Measurements from ENCODE around the gene SYNPO2.

The SYNPO2 gene

GRCh38 chr4:118846979-118847378 is 41.7 kb upstream of the SYNPO2 start:
- H3K9ac ChIP-seq (ENCODE audit: low read length), result no peak overlapping the region
- no peak overlapping the region for H2BK120ac ChIP-seq (ENCODE audit: low read depth, low read length)
- H2BK15ac ChIP-seq (replicated peaks; ENCODE audit: low read depth), result no peak overlapping the region
- H2AK5ac ChIP-seq (ENCODE audit: low read length), result no peak overlapping the region
- H3K56ac ChIP-seq (ENCODE audit: low read length), result no peak overlapping the region
- H3K27ac ChIP-seq (ENCODE audit: low read depth, low read length), result no peak overlapping the region
- H3K18ac ChIP-seq (ENCODE audit: low read length), result no peak overlapping the region
- H4K5ac ChIP-seq (ENCODE audit: low read length), result no peak overlapping the region
- no peak for DNase-seq
- H3K36me3 ChIP-seq (ENCODE audit: control insufficient read depth, insufficient read depth, low read length), result no peaks in the 10 kb centered on the region
- H3K4ac ChIP-seq (ENCODE audit: low read depth, low read length), result no peak overlapping the region
- no peak overlapping the region for H3K4me2 ChIP-seq (ENCODE audit: low read length)
- no CpG with 5 or more reads among the region's 1 CpG for WGBS (ENCODE audit: extremely low coverage, insufficient coverage, low lambda C conversion rate)
- no peaks in the 10 kb centered on the region for H3K27me3 ChIP-seq (ENCODE audit: insufficient read depth, low read length, poor library complexity)
- H3K23ac ChIP-seq (ENCODE audit: low read length), result no peak overlapping the region
- H3K4me1 ChIP-seq (ENCODE audit: control insufficient read depth, low read depth, low read length), result peaks cover 2% of the 10 kb centered on the region
- no peak overlapping the region for H2BK5ac ChIP-seq (ENCODE audit: low read length)
- no peak overlapping the region for H4K8ac ChIP-seq (ENCODE audit: low read depth, low read length)
- no peak overlapping the region for H3K4me3 ChIP-seq (ENCODE audit: low read length)
- H3K79me2 ChIP-seq (ENCODE audit: control insufficient read depth, insufficient read depth, low read length), result no peaks in the 10 kb centered on the region
- no peaks in the 10 kb centered on the region for H3K79me1 ChIP-seq (ENCODE audit: low read length)

- no peaks in the 10 kb centered on the region for H3K79me1 ChIP-seq (ENCODE audit: low read length)
- H4K8ac ChIP-seq (ENCODE audit: low read depth, low read length), result no peak overlapping the region
- no peak overlapping the region for H3K27ac ChIP-seq (ENCODE audit: low read depth, low read length)
- DNase-seq, result no peak
- peaks cover 2% of the 10 kb centered on the region for H3K4me1 ChIP-seq (ENCODE audit: control insufficient read depth, low read depth, low read length)
- no peak overlapping the region for H2BK120ac ChIP-seq (ENCODE audit: low read depth, low read length)
- H3K36me3 ChIP-seq (ENCODE audit: control insufficient read depth, insufficient read depth, low read length), result no peaks in the 10 kb centered on the region
- WGBS (ENCODE audit: extremely low coverage, insufficient coverage, low lambda C conversion rate), result no CpG with 5 or more reads among the region's 7 CpGs
- no peak overlapping the region for H3K4ac ChIP-seq (ENCODE audit: low read depth, low read length)
- no peak overlapping the region for H3K18ac ChIP-seq (ENCODE audit: low read length)
- no peaks in the 10 kb centered on the region for H3K79me2 ChIP-seq (ENCODE audit: control insufficient read depth, insufficient read depth, low read length)
- H3K23ac ChIP-seq (ENCODE audit: low read length), result no peak overlapping the region
- no peak overlapping the region for H3K4me3 ChIP-seq (ENCODE audit: low read length)
- no peak overlapping the region for H2BK5ac ChIP-seq (ENCODE audit: low read length)
- H3K27me3 ChIP-seq (ENCODE audit: insufficient read depth, low read length, poor library complexity), result no peaks in the 10 kb centered on the region
- no peak overlapping the region for H3K9ac ChIP-seq (ENCODE audit: low read length)
- H2BK15ac ChIP-seq (replicated peaks; ENCODE audit: low read depth), result no peak overlapping the region
- H2AK5ac ChIP-seq (ENCODE audit: low read length), result no peak overlapping the region
- no peak overlapping the region for H3K56ac ChIP-seq (ENCODE audit: low read length)
- no peak overlapping the region for H4K5ac ChIP-seq (ENCODE audit: low read length)
- no peak overlapping the region for H3K4me2 ChIP-seq (ENCODE audit: low read length)
These were observed 40.4 kb upstream of the SYNPO2 start for GRCh38 chr4:118848242-118848641.

- Histone ChIP-seq H3K79me1 (ENCODE audit: low read length) (no peaks in the 10 kb centered on the region), H2AK5ac (ENCODE audit: low read length) (no peak overlapping the region), H3K36me3 (ENCODE audit: control insufficient read depth, insufficient read depth, low read length) (no peaks in the 10 kb centered on the region), H3K4me1 (ENCODE audit: control insufficient read depth, low read depth, low read length) (peaks cover 5% of the 10 kb centered on the region), H3K79me2 (ENCODE audit: control insufficient read depth, insufficient read depth, low read length) (no peaks in the 10 kb centered on the region), H3K4ac (ENCODE audit: low read depth, low read length) (no peak overlapping the region), H3K4me2 (ENCODE audit: low read length) (no peak overlapping the region), H3K27me3 (ENCODE audit: insufficient read depth, low read length, poor library complexity) (no peaks in the 10 kb centered on the region), H3K4me3 (ENCODE audit: low read length) (no peak overlapping the region), H2BK120ac (ENCODE audit: low read depth, low read length) (no peak overlapping the region), H4K8ac (ENCODE audit: low read depth, low read length) (no peak overlapping the region), H3K23ac (ENCODE audit: low read length) (no peak overlapping the region), H4K5ac (ENCODE audit: low read length) (no peak overlapping the region), H2BK15ac (replicated peaks; ENCODE audit: low read depth) (no peak overlapping the region), H3K18ac (ENCODE audit: low read length) (no peak overlapping the region), H3K56ac (ENCODE audit: low read length) (no peak overlapping the region), H2BK5ac (ENCODE audit: low read length) (no peak overlapping the region), H3K9ac (ENCODE audit: low read length) (no peak overlapping the region), H3K27ac (ENCODE audit: low read depth, low read length) (no peak overlapping the region)
- peak; percentile 79 for DNase-seq
These were observed 39.8 kb upstream of the SYNPO2 start for GRCh38 chr4:118848901-118849300.

- Histone ChIP-seq H4K5ac (ENCODE audit: low read length) (no peak overlapping the region), H2BK5ac (ENCODE audit: low read length) (no peak overlapping the region), H3K79me1 (ENCODE audit: low read length) (no peaks in the 10 kb centered on the region), H3K9ac (ENCODE audit: low read length) (no peak overlapping the region), H3K27ac (ENCODE audit: low read depth, low read length) (no peak overlapping the region), H3K79me2 (ENCODE audit: control insufficient read depth, insufficient read depth, low read length) (no peaks in the 10 kb centered on the region), H4K8ac (ENCODE audit: low read depth, low read length) (no peak overlapping the region), H3K27me3 (ENCODE audit: insufficient read depth, low read length, poor library complexity) (no peaks in the 10 kb centered on the region), H3K4me3 (ENCODE audit: low read length) (no peak overlapping the region), H3K23ac (ENCODE audit: low read length) (no peak overlapping the region), H3K18ac (ENCODE audit: low read length) (no peak overlapping the region), H2AK5ac (ENCODE audit: low read length) (no peak overlapping the region), H2BK120ac (ENCODE audit: low read depth, low read length) (no peak overlapping the region), H3K4ac (ENCODE audit: low read depth, low read length) (no peak overlapping the region), H3K56ac (ENCODE audit: low read length) (no peak overlapping the region), H3K4me1 (ENCODE audit: control insufficient read depth, low read depth, low read length) (peaks cover 5% of the 10 kb centered on the region), H3K36me3 (ENCODE audit: control insufficient read depth, insufficient read depth, low read length) (no peaks in the 10 kb centered on the region), H2BK15ac (replicated peaks; ENCODE audit: low read depth) (no peak overlapping the region), H3K4me2 (ENCODE audit: low read length) (no peak overlapping the region)
- WGBS (ENCODE audit: extremely low coverage, insufficient coverage, low lambda C conversion rate), result no CpG with 5 or more reads among the region's 2 CpGs
- DNase-seq, result peak; percentile 66
These were observed 38.7 kb upstream of the SYNPO2 start for GRCh38 chr4:118849867-118850487.

- Histone ChIP-seq H2BK120ac (ENCODE audit: low read depth, low read length) (no peak overlapping the region), H2AK5ac (ENCODE audit: low read length) (no peak overlapping the region), H4K5ac (ENCODE audit: low read length) (no peak overlapping the region), H3K79me2 (ENCODE audit: control insufficient read depth, insufficient read depth, low read length) (no peaks in the 10 kb centered on the region), H3K18ac (ENCODE audit: low read length) (no peak overlapping the region), H3K4me1 (ENCODE audit: control insufficient read depth, low read depth, low read length) (peaks cover 5% of the 10 kb centered on the region), H4K8ac (ENCODE audit: low read depth, low read length) (no peak overlapping the region), H3K27me3 (ENCODE audit: insufficient read depth, low read length, poor library complexity) (no peaks in the 10 kb centered on the region), H3K27ac (ENCODE audit: low read depth, low read length) (no peak overlapping the region), H3K4me2 (ENCODE audit: low read length) (peak overlapping the region; percentile 47), H3K4me3 (ENCODE audit: low read length) (no peak overlapping the region), H3K79me1 (ENCODE audit: low read length) (no peaks in the 10 kb centered on the region), H3K4ac (ENCODE audit: low read depth, low read length) (no peak overlapping the region), H3K9ac (ENCODE audit: low read length) (peak overlapping the region; percentile 20), H2BK5ac (ENCODE audit: low read length) (no peak overlapping the region), H2BK15ac (replicated peaks; ENCODE audit: low read depth) (no peak overlapping the region), H3K23ac (ENCODE audit: low read length) (no peak overlapping the region), H3K56ac (ENCODE audit: low read length) (peak overlapping the region; percentile 56), H3K36me3 (ENCODE audit: control insufficient read depth, insufficient read depth, low read length) (no peaks in the 10 kb centered on the region)
- DNase-seq, result peak; percentile 60
- WGBS (ENCODE audit: extremely low coverage, insufficient coverage, low lambda C conversion rate), result no CpG with 5 or more reads among the region's 8 CpGs
These were observed 38.0 kb upstream of the SYNPO2 start for GRCh38 chr4:118850488-118851173.

- Histone ChIP-seq H3K4me2 (ENCODE audit: low read length) (no peak overlapping the region), H3K9ac (ENCODE audit: low read length) (no peak overlapping the region), H3K23ac (ENCODE audit: low read length) (no peak overlapping the region), H2BK15ac (replicated peaks; ENCODE audit: low read depth) (no peak overlapping the region), H3K4ac (ENCODE audit: low read depth, low read length) (no peak overlapping the region), H2AK5ac (ENCODE audit: low read length) (no peak overlapping the region), H4K8ac (ENCODE audit: low read depth, low read length) (no peak overlapping the region), H2BK5ac (ENCODE audit: low read length) (no peak overlapping the region), H3K27ac (ENCODE audit: low read depth, low read length) (no peak overlapping the region), H3K79me1 (ENCODE audit: low read length) (no peaks in the 10 kb centered on the region), H3K36me3 (ENCODE audit: control insufficient read depth, insufficient read depth, low read length) (no peaks in the 10 kb centered on the region), H3K4me3 (ENCODE audit: low read length) (no peak overlapping the region), H4K5ac (ENCODE audit: low read length) (no peak overlapping the region), H3K79me2 (ENCODE audit: control insufficient read depth, insufficient read depth, low read length) (no peaks in the 10 kb centered on the region), H3K18ac (ENCODE audit: low read length) (no peak overlapping the region), H3K56ac (ENCODE audit: low read length) (no peak overlapping the region), H3K4me1 (ENCODE audit: control insufficient read depth, low read depth, low read length) (peaks cover 3% of the 10 kb centered on the region), H2BK120ac (ENCODE audit: low read depth, low read length) (no peak overlapping the region), H3K27me3 (ENCODE audit: insufficient read depth, low read length, poor library complexity) (no peaks in the 10 kb centered on the region)
- no CpG with 5 or more reads among the region's 2 CpGs for WGBS (ENCODE audit: extremely low coverage, insufficient coverage, low lambda C conversion rate)
- no peak for DNase-seq
These were observed 30.9 kb upstream of the SYNPO2 start for GRCh38 chr4:118857760-118858159.
